ENCODE measurements around the gene TNK2.

The TNK2 gene

GRCh38 chr3:195897853-195898415 lies 10.4 kb downstream of the TNK2 start:
- DNase-seq = no peak

GRCh38 chr3:195897081-195897852 lies 11.1 kb downstream of the TNK2 start:
- no peak for DNase-seq

- peak; percentile 42 for DNase-seq
These were observed 11.8 kb downstream of the TNK2 start for GRCh38 chr3:195896361-195897080.

- DNase-seq = peak; percentile 43
These were observed 12.4 kb downstream of the TNK2 start for GRCh38 chr3:195895861-195896360.

- peak; percentile 77 for DNase-seq
These were observed 13.1 kb downstream of the TNK2 start for GRCh38 chr3:195895078-195895860.

- no peak for DNase-seq
These were observed 14.4 kb downstream of the TNK2 start for GRCh38 chr3:195893916-195894465.

- DNase-seq = no peak
These were observed 14.8 kb downstream of the TNK2 start for GRCh38 chr3:195893516-195893915.

- DNase-seq = no peak
These were observed 15.3 kb downstream of the TNK2 start for GRCh38 chr3:195893044-195893395.

- peak; percentile 64 for DNase-seq
These were observed 16.0 kb downstream of the TNK2 start for GRCh38 chr3:195892105-195893043.

- DNase-seq = no peak
These were observed 16.8 kb downstream of the TNK2 start for GRCh38 chr3:195891431-195892104.

- DNase-seq = no peak
These were observed 18.5 kb downstream of the TNK2 start for GRCh38 chr3:195889870-195890295.

GRCh38 chr3:195888981-195889869 lies 19.1 kb downstream of the TNK2 start:
- DNase-seq = no peak

GRCh38 chr3:195888311-195888761 lies 20.0 kb downstream of the TNK2 start:
- DNase-seq = no peak

GRCh38 chr3:195887670-195888069 lies 20.7 kb downstream of the TNK2 start:
- no peak for DNase-seq

- no peak for DNase-seq
These were observed 21.9 kb downstream of the TNK2 start for GRCh38 chr3:195886181-195887141.

GRCh38 chr3:195885036-195885891 lies 23.1 kb downstream of the TNK2 start:
- no peak for DNase-seq

- no peak for DNase-seq
These were observed 23.7 kb downstream of the TNK2 start for GRCh38 chr3:195884691-195885035.

GRCh38 chr3:195883801-195884200 lies 24.6 kb downstream of the TNK2 start:
- no peak for DNase-seq
